Daoy (cell line): ENCODE measurements around the gene SLC41A1. TPM values are rescaled to one million over a fixed set of nuclear protein-coding genes. Genes with fewer than 3 reads are reported as not detected.

ENCODE experiments used
- DNase-seq: peaks from one replicate; pipeline ENCODE4 v3.0.0-alpha.2; 2015; ENCODE audit warnings: low read depth
- total RNA-seq: library from RNA; depleted of rRNA; stranded (reverse); fragments of >200 nt; shearing (Covaris generic); gene quantifications from 2 replicates; pipeline ENCODE4 v1.2.3, GENCODE V29; 2014; rRNA removed

The SLC41A1 gene
- total RNA-seq, 1 experiment from 2014 or later: 25.1 TPM

- no peak for DNase-seq
Measured at GRCh38 chr1:205754857-205755256, 58.1 kb downstream of the SLC41A1 start.

GRCh38 chr1:205751036-205751651 is 61.9 kb downstream of the SLC41A1 start:
- DNase-seq: no peak

- DNase-seq: peak; percentile 99
Measured at GRCh38 chr1:205750138-205751035, 62.6 kb downstream of the SLC41A1 start, which contains the start of gene NUCKS1. Gene NUCKS1, minus strand, starts transcription at chr1:205750182. Its CDS starts 209 bp downstream, at chr1:205749973.

- peak; percentile 98 for DNase-seq
Measured at GRCh38 chr1:205749234-205750137, 63.5 kb downstream of the SLC41A1 start.

GRCh38 chr1:205748403-205749233 is 64.4 kb downstream of the SLC41A1 start:
- peak; percentile 41 for DNase-seq

GRCh38 chr1:205746757-205747412 is 66.1 kb downstream of the SLC41A1 start:
- DNase-seq: no peak

- DNase-seq: no peak
Measured at GRCh38 chr1:205744403-205744802, 68.6 kb downstream of the SLC41A1 start.

- DNase-seq: no peak
Measured at GRCh38 chr1:205743977-205744376, 69.0 kb downstream of the SLC41A1 start.

GRCh38 chr1:205741681-205742080 is 71.3 kb downstream of the SLC41A1 start:
- DNase-seq: no peak

GRCh38 chr1:205739348-205740160 is 73.4 kb downstream of the SLC41A1 start:
- peak; percentile 38 for DNase-seq

Other genes with a start within 250 kb of the SLC41A1 start
- gene ELK4, start 181.2 kb downstream of the SLC41A1 start, total RNA-seq: 13.0 and 17.1 TPM in 2 replicates
- gene SLC45A3, start 132.7 kb downstream of the SLC41A1 start, total RNA-seq: 10.5 and 11.8 TPM in 2 replicates
- 184 and 191 TPM in 2 replicates for gene NUCKS1, start 63.0 kb downstream of the SLC41A1 start, total RNA-seq
- gene RAB29, start 37.7 kb downstream of the SLC41A1 start, total RNA-seq: 9.6 and 10.9 TPM in 2 replicates
- not detected in 2 replicates for gene PM20D1, start 36.9 kb upstream of the SLC41A1 start, total RNA-seq
- not detected in 2 replicates for gene SLC26A9, start 130.3 kb upstream of the SLC41A1 start, total RNA-seq
- 2.7 and 3.5 TPM in 2 replicates for gene RAB7B, start 190.2 kb upstream of the SLC41A1 start, total RNA-seq
- gene CTSE, start 210.7 kb upstream of the SLC41A1 start, total RNA-seq: not detected in 2 replicates
- gene RHEX, start 240.0 kb upstream of the SLC41A1 start, total RNA-seq: not detected in 2 replicates